ENCODE measurements around the gene GPC6. TPM values are rescaled to one million over a fixed set of nuclear protein-coding genes. Genes with fewer than 3 reads are reported as not detected.

Gene GPC6
- total RNA-seq, 4 donors from 2014 or later: 2.7 to 5.7 (median 4.4) TPM

DNA sequence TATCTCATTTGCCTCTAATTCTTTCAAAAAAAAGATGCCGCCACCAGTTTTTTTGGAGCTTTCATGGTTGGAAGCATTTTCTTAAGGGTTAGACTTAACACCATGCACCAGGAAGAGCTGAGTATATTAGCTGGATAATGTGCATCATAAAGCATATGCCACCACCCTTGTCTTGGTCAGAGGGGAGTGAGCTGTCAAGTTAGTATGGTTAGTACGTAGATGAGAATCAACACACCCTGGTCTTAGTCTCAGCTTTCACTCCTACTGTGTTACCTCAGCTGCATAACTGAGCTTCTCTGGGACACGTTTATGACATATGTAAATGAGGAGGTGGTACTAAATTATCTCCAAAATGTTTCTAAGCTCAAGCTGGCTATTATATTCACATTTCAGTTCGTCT, 837.2 kb downstream of the GPC6 start:
- no peak for DNase-seq (ENCODE audit: low spot score in 2 of 2)
- H3K27ac ChIP-seq: no peak overlapping the region
- 62% methylated on average over 4 of the region's 4 CpGs for WGBS
- H3K27me3 ChIP-seq: no peaks in the 10 kb centered on the region
- no peaks in the 10 kb centered on the region for H3K9me3 ChIP-seq
- no peak overlapping the region for H3K4me3 ChIP-seq
- H3K36me3 ChIP-seq: no peaks in the 10 kb centered on the region
- no peaks in the 10 kb centered on the region for H3K4me1 ChIP-seq
- no peak for TF ChIP-seq POLR2AphosphoS5 (IDR thresholded peaks at IDR 0.05)
- TF ChIP-seq, protein P1, sequence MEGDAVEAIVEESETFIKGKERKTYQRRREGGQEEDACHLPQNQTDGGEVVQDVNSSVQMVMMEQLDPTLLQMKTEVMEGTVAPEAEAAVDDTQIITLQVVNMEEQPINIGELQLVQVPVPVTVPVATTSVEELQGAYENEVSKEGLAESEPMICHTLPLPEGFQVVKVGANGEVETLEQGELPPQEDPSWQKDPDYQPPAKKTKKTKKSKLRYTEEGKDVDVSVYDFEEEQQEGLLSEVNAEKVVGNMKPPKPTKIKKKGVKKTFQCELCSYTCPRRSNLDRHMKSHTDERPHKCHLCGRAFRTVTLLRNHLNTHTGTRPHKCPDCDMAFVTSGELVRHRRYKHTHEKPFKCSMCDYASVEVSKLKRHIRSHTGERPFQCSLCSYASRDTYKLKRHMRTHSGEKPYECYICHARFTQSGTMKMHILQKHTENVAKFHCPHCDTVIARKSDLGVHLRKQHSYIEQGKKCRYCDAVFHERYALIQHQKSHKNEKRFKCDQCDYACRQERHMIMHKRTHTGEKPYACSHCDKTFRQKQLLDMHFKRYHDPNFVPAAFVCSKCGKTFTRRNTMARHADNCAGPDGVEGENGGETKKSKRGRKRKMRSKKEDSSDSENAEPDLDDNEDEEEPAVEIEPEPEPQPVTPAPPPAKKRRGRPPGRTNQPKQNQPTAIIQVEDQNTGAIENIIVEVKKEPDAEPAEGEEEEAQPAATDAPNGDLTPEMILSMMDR (IDR thresholded peaks at IDR 0.05): no peak
- TF ChIP-seq POLR2A (IDR thresholded peaks at IDR 0.05): no peak
- TF ChIP-seq EP300 (IDR thresholded peaks at IDR 0.05): no peak

DNA sequence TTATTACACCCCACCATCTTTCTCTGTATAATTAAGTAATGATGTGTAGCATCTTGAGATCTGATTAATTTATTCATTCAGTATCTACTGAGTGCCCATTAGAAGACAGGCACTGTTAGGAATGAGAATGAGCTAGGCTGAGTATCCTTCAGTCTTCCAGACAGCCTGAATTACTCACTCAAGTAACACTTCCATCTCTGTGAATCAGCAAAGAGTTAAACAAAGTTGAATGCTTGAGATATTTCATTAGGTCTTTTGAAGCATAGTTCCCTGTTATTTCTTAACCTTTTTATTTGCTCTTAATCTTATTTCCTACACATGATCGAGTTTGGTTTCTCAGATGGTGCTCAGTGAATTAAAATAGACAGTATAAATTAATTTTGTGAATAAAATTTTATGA, 839.1 kb downstream of the GPC6 start:
- H3K4me3 ChIP-seq: no peak overlapping the region
- no peaks in the 10 kb centered on the region for H3K9me3 ChIP-seq
- WGBS: 74% methylated on average over 1 of the region's 1 CpG
- H3K4me1 ChIP-seq: no peaks in the 10 kb centered on the region
- no peak for DNase-seq (ENCODE audit: low spot score in 2 of 2)
- no peak overlapping the region for H3K27ac ChIP-seq
- H3K36me3 ChIP-seq: no peaks in the 10 kb centered on the region
- TF ChIP-seq POLR2AphosphoS5 (IDR thresholded peaks at IDR 0.05): no peak
- no peak for TF ChIP-seq EP300 (IDR thresholded peaks at IDR 0.05)
- TF ChIP-seq, protein P1 (IDR thresholded peaks at IDR 0.05): no peak
- no peaks in the 10 kb centered on the region for H3K27me3 ChIP-seq

DNA sequence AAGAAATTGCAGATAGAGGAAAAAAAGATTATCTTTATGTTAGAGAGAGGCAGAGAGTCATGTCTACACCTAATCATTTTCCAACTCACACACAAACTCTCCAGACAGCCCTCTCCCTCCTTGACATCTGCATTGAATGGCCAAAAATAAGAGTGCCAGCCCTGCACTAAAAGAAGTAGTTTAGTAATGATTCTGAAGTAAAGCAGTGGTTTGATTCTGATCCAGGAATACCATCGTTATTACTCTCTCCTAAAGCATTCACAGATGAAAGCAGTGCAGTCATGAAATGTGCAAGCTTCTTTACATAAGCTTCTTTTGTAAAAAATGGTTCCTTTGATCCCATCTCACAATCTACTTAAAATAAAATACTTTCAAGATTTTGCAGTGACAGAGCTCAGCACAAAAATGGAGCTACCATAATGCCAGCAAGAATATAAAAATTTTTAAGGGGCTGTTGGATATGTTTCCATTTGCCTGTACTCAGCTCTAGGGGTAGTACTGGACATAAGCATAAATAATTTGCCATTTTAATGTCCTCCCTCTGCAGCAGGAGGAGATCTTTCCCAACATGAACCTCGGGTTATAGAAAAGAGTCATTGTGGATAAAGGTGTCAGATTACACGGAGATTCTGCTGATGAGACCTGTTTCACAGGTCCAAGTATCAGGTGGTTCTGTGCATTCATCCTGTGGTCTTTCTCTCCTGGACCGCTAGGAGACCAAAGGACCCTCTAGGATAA, 846.6 kb downstream of the GPC6 start:
- 43% methylated on average over 4 of the region's 4 CpGs for WGBS
- H3K9me3 ChIP-seq: no peaks in the 10 kb centered on the region
- H3K27ac ChIP-seq: no peak overlapping the region
- no peaks in the 10 kb centered on the region for H3K27me3 ChIP-seq
- H3K4me1 ChIP-seq: no peaks in the 10 kb centered on the region
- DNase-seq (ENCODE audit: low spot score in 2 of 2): no peak
- H3K36me3 ChIP-seq: no peaks in the 10 kb centered on the region
- H3K4me3 ChIP-seq: no peak overlapping the region
- TF ChIP-seq POLR2AphosphoS5 (IDR thresholded peaks at IDR 0.05) (no peak), POLR2A (IDR thresholded peaks at IDR 0.05) (no peak), EP300 (IDR thresholded peaks at IDR 0.05) (no peak)
- TF ChIP-seq, protein P1 (IDR thresholded peaks at IDR 0.05): no peak

DNA sequence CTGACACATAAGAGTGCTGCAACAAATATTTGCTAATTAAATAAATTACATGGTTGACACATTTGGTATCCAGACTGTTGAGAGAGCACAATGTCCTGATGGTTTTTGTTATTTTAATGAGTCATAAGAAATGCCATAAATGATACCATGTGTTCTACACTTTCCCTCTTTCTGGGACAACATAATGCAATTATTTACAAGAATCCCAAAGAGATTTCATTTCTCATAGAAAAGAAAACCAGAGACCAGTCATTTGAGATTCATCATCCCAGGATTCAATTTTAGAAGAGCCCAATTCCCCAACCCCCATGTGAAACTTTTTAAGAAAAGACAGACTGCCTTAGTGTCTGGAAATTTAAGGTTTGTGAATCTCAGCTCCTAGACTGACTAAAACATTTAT, 853.3 kb downstream of the GPC6 start:
- Histone ChIP-seq H3K4me1 (no peaks in the 10 kb centered on the region), H3K9me3 (no peaks in the 10 kb centered on the region), H3K27ac (no peak overlapping the region), H3K36me3 (no peaks in the 10 kb centered on the region), H3K27me3 (no peaks in the 10 kb centered on the region), H3K4me3 (no peak overlapping the region)
- no peak for DNase-seq (ENCODE audit: low spot score in 2 of 2)
- TF ChIP-seq POLR2A (IDR thresholded peaks at IDR 0.05) (no peak), POLR2AphosphoS5 (IDR thresholded peaks at IDR 0.05) (no peak), EP300 (IDR thresholded peaks at IDR 0.05) (no peak)
- TF ChIP-seq, protein P1 (IDR thresholded peaks at IDR 0.05): no peak

DNA sequence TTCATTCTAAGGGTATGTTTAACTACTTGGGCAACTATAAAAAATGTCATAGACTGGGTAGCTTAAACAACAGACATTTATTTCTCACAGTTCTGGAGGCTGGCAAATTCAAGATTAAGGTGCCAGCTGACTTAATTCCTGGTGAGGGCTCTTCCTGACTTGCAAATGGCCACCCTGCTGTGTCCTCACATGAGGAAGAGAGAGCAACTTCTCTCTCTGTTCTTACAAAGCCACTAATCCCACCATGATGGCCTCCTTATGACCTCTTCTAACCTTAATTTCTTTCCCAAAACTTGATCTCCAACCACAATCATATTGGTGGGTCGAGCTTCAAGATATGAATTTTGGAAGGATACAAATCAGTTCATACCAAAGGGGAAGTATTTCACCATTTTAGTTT, 853.9 kb downstream of the GPC6 start:
- Histone ChIP-seq H3K27me3 (no peaks in the 10 kb centered on the region), H3K4me1 (no peaks in the 10 kb centered on the region), H3K9me3 (no peaks in the 10 kb centered on the region), H3K36me3 (no peaks in the 10 kb centered on the region), H3K4me3 (no peak overlapping the region), H3K27ac (no peak overlapping the region)
- TF ChIP-seq POLR2AphosphoS5 (IDR thresholded peaks at IDR 0.05) (no peak), POLR2A (IDR thresholded peaks at IDR 0.05) (no peak), EP300 (IDR thresholded peaks at IDR 0.05) (no peak)
- TF ChIP-seq, protein P1 (IDR thresholded peaks at IDR 0.05): no peak
- DNase-seq (ENCODE audit: low spot score in 2 of 2): no peak
- WGBS: 93% methylated on average over 1 of the region's 1 CpG

Measured in suprapubic skin (tissue), 4 donors.